Esophagus (tissue), 2 donors: ENCODE data around the gene CCDC40. TPM values are rescaled to one million over a fixed set of nuclear protein-coding genes. Genes with fewer than 3 reads are reported as not detected.

ENCODE experiments used
- H3K27ac ChIP-seq, 2 donors: one replicate each; pipeline ENCODE4 v1.5.1; 2013; ENCODE audit warnings: low read depth in 2 of 2, mild to moderate bottlenecking in 2 of 2, inconsistent platforms in 1 of 2, low read length in 1 of 2, moderate library complexity in 1 of 2
- H3K27me3 ChIP-seq, 2 donors: one replicate each; pipeline ENCODE4 v1.6.1; 2013; ENCODE audit warnings: low read length in 2 of 2, control low read depth in 1 of 2, mild to moderate bottlenecking in 1 of 2; ENCODE audit not compliant: insufficient read depth in 2 of 2, control insufficient read depth in 1 of 2
- H3K36me3 ChIP-seq, 2 donors: one replicate each; pipeline ENCODE4 v1.6.1; 2013; ENCODE audit warnings: low read length in 1 of 2; ENCODE audit not compliant: control insufficient read depth in 2 of 2, insufficient read depth in 2 of 2
- H3K4me1 ChIP-seq, 2 donors: one replicate each; pipeline ENCODE4 v1.6.1; 2013; ENCODE audit warnings: low read length in 1 of 2; ENCODE audit not compliant: control insufficient read depth in 2 of 2, insufficient read depth in 2 of 2
- H3K4me3 ChIP-seq, 2 donors: one replicate each; pipeline ENCODE4 v1.5.1; 2013; ENCODE audit warnings: low read length in 2 of 2, mild to moderate bottlenecking in 2 of 2, low read depth in 1 of 2, moderate library complexity in 1 of 2
- H3K9me3 ChIP-seq, 2 donors: one replicate each; pipeline ENCODE4 v1.6.1; 2013; ENCODE audit warnings: mild to moderate bottlenecking in 2 of 2, low read depth in 1 of 2, low read length in 1 of 2, moderate library complexity in 1 of 2; ENCODE audit not compliant: control insufficient read depth in 2 of 2, insufficient read depth in 1 of 2
- WGBS, 2 donors: extraction: QIAGEN DNeasy Blood & Tissue Kit; methylation state at CpG; one replicate each; pipeline ENCODE4 v1.1.7; 2013; 5-methylcytosine and 5-hydroxymethylcytosine counted together
- polyA plus RNA-seq, 2 donors: library from polyadenylated mRNA; stranded (reverse); fragments of 200-250 nt; gene quantifications; one replicate each; pipeline ENCODE4 v1.2.3, GENCODE V29; 2013
- donor health status: healthy with polysubstance abuse.
- donor health status: Bipolar disorder and iron deficiency.

Gene CCDC40
- polyA plus RNA-seq, 2 donors = 0.48 to 1.3 TPM

DNA sequence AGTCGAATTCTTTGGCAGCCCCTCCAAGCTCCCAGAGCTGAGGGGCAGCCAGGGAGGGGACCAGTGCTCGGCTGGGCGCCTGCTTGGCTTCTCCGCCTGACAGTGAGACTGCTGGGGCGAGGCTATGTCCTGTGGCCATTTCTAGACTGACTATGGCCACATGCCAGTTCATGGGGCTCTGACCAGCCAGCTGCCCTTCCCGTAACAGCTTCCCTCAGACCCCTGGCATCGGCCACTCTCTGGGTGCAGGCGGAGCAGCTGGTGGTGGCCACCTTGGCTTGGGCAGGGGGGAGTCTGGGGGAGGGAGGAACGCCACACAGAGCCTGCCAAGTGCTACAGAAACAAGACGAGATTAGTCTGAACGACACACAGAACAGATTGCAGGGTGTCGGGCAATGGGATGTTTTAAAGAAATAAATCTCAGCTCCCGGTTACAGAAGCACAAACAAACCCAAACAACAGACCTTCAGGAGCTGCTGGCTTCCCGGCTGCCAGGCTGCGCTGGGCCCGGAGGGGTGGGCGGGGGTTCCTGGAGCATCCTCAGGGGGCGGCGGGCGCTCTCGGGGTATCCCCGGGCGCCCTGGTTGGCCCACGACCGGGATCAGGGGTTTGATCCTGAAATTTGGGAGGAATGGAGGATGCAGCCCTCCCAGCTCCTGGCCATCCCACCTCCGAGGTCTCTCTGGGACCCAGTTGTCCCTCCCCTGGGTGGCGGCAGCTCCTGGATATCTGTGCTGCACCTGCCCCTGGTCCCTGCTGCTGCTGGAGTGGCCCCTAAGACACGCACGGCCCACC is 35.3 kb upstream of the CCDC40 start:
- Histone ChIP-seq H3K4me1 (peaks cover 0 to 2% of the 10 kb centered on the region in 2 donors), H3K27me3 (no peaks in the 10 kb centered on the region), H3K9me3 (peaks cover 0 to 4% of the 10 kb centered on the region in 2 donors), H3K36me3 (peaks cover 0 to 2% of the 10 kb centered on the region in 2 donors), H3K4me3 (no peak overlapping the region), H3K27ac (no peak overlapping the region)
- 86 to 90% methylated on average over 22 to 29 of the region's 29 CpGs for WGBS, 2 donors

DNA sequence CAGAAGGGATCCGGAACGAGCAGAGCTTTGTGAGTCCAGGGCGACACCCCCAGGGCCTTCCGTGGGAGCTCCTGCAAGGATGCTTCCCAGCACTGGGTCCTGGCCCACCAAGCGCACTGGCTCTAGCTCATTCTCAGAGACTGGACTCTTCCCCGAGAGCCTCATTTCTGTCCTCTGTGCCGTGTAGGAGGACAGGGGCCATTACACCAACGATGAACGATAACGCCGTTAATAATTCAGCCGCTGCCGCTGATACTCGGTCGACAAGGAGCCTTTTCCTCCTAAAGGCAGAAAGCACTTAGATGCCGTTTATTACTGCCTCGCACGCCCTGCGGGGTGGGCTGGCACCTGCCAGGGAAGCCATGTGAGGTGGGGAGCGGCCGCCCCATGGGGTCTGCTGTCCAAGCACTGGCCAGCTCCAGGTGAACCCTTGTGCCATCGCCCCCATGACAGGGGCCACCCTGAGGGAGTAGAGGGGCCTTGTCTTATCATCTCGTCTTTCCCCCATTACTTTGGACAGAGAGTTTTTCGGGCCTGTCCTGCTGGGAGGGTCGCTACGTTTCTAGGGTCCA is 34.3 kb upstream of the CCDC40 start:
- H3K4me3 ChIP-seq = no peak overlapping the region
- H3K36me3 ChIP-seq = peaks cover 0 to 2% of the 10 kb centered on the region in 2 donors
- H3K27me3 ChIP-seq = no peaks in the 10 kb centered on the region
- peaks cover 0 to 4% of the 10 kb centered on the region in 2 donors for H3K9me3 ChIP-seq
- 92 to 94% methylated on average over 26 of the region's 26 CpGs for WGBS, 2 donors
- no peak overlapping the region for H3K27ac ChIP-seq
- H3K4me1 ChIP-seq = peaks cover 0 to 2% of the 10 kb centered on the region in 2 donors

- H3K9me3 ChIP-seq = peaks cover 0 to 4% of the 10 kb centered on the region in 2 donors
- H3K4me1 ChIP-seq = peaks cover 0 to 2% of the 10 kb centered on the region in 2 donors
- peaks cover 0 to 5% of the 10 kb centered on the region in 2 donors for H3K36me3 ChIP-seq
- no peak overlapping the region for H3K27ac ChIP-seq
- H3K4me3 ChIP-seq = no peak overlapping the region
- no peaks in the 10 kb centered on the region for H3K27me3 ChIP-seq
- 87 to 94% methylated on average over 29 to 30 of the region's 30 CpGs for WGBS, 2 donors
Observed at GRCh38 chr17:80002690-80003490, 33.6 kb upstream of the CCDC40 start.

DNA sequence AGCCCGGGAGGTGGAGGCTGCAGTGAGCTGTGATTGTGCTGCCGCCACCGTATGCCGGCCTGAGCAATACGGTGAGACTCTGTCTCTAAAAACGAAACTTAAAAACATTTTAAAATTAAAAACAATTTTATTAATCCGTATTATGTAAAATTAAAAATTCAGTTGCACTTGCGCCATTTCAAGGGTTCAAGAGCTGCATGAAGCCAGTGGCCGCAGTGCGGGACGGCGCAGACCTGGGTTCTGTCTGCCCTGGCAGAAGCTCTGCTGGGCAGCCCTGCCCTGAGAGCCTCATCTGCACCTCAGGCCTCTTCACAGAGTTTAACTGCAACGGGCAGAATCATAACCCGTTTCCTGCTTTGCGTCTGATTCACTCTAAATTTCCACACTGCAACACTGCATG is 32.5 kb upstream of the CCDC40 start:
- peaks cover 0 to 6% of the 10 kb centered on the region in 2 donors for H3K4me1 ChIP-seq
- WGBS, 2 donors = 93 to 95% methylated on average over 15 of the region's 15 CpGs
- H3K4me3 ChIP-seq = no peak overlapping the region
- H3K9me3 ChIP-seq = peaks cover 0 to 4% of the 10 kb centered on the region in 2 donors
- H3K27ac ChIP-seq = no peak overlapping the region
- peaks cover 0 to 5% of the 10 kb centered on the region in 2 donors for H3K36me3 ChIP-seq
- no peaks in the 10 kb centered on the region for H3K27me3 ChIP-seq

- 50% methylated on average over 37 of the region's 37 CpGs for whole genome bisulfite sequencing, 2 donors
- H3K27me3 ChIP-seq = no peaks in the 10 kb centered on the region
- H3K27ac ChIP-seq = no peak overlapping the region
- no peak overlapping the region for H3K4me3 ChIP-seq
- H3K9me3 ChIP-seq = peaks cover 0 to 4% of the 10 kb centered on the region in 2 donors
- peaks cover 0 to 7% of the 10 kb centered on the region in 2 donors for H3K4me1 ChIP-seq
- H3K36me3 ChIP-seq = peaks cover 0 to 12% of the 10 kb centered on the region in 2 donors
Observed at GRCh38 chr17:80005360-80006338, 30.8 kb upstream of the CCDC40 start.

GRCh38 chr17:80006339-80006720 is 30.1 kb upstream of the CCDC40 start:
- Histone ChIP-seq H3K27me3 (no peaks in the 10 kb centered on the region), H3K27ac (no peak overlapping the region), H3K4me1 (peaks cover 0 to 7% of the 10 kb centered on the region in 2 donors), H3K9me3 (peaks cover 0 to 4% of the 10 kb centered on the region in 2 donors), H3K36me3 (peaks cover 0 to 9% of the 10 kb centered on the region in 2 donors), H3K4me3 (no peak overlapping the region)
- 56 to 65% methylated on average over 8 of the region's 8 CpGs for WGBS, 2 donors

DNA sequence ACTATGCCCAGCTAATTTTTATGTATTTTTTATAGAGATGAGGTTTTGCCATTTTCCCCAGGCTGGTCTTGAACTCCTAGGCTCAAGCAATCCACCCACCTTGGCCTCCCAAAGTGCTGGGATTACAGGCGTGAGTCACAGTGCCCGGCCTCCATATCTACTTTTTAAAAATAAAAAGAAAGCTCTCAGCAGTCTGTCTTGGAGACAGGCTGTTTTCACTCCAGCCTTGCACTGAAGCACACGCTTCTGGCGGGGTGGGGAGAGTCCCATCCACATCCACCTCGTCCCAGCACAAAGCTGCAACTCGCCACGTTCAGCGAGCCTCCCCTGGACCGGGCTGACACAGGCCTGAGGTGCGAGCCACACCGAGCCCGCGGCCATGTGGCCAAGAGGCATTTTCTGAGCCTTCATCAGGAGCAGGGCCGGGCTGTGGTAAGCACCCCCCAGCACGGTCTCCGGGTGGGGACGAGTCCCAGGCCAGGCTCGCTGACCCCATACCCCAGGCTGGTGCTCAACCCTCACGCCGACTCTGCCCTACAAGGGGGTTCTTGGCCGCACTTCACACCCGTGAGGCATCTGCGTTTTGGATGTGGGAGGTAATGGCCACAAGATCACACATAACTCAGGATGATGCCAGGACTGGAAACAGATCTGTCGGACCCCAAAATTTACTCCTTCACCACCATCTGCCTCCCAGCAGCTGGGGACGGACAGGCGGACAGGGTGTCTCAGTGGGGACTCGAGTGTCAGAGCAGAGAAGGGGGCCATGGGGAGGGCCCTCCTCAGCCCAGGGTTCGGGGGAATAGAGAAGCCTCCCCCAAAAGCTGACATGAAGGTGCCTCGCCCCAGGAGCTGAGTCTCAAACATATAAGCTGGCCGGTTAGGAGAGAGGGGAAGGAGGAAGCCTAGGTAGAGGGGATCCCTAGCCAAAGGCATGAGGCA is 29.4 kb upstream of the CCDC40 start:
- Histone ChIP-seq H3K9me3 (peaks cover 0 to 4% of the 10 kb centered on the region in 2 donors), H3K36me3 (peaks cover 4 to 9% of the 10 kb centered on the region in 2 donors), H3K4me1 (peaks cover 0 to 7% of the 10 kb centered on the region in 2 donors), H3K4me3 (no peak overlapping the region), H3K27ac (no peak overlapping the region), H3K27me3 (no peaks in the 10 kb centered on the region)
- 91 to 93% methylated on average over 30 of the region's 30 CpGs for WGBS, 2 donors

DNA sequence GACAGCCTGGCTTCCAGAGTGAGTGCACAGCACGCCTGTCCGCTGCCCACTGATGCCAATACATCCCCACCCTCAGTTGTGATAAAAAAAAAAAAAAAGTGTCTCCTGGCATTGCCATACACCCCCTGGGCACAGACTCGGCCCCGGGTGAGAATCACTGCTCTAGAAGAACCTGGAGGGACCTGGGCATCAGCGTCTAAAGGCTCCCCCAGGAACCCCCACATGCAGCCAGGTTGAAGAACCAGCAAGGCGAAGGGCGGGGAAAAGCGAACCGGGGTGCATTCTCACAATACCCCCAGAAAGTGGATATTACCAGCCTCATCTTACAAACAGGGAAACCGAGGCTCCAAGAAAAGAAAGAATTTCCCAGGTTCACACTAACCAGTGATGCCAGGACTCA is 28.5 kb upstream of the CCDC40 start:
- Histone ChIP-seq H3K27ac (no peak overlapping the region), H3K36me3 (peaks cover 4 to 11% of the 10 kb centered on the region in 2 donors), H3K4me3 (no peak overlapping the region), H3K4me1 (peaks cover 0 to 7% of the 10 kb centered on the region in 2 donors), H3K27me3 (no peaks in the 10 kb centered on the region), H3K9me3 (no peaks in the 10 kb centered on the region)
- WGBS, 2 donors = 76% methylated on average over 10 of the region's 10 CpGs
